SK-N-SH (cell line): ENCODE results near the gene CEP131.

Source experiments
- EP300 ChIP-seq, 2 experiments: IDR thresholded peaks; 2 replicates each; pipeline versions ENCODE4 v1.4.0 to v1.6.1; 2012; ENCODE audit warnings: borderline replicate concordance in 1 of 2, low read depth in 1 of 2, low read length in 1 of 2
- FOSL2 ChIP-seq: IDR thresholded peaks from 2 replicates; pipeline ENCODE4 v1.4.0; 2012; ENCODE audit warnings: low read depth, mild to moderate bottlenecking, moderate library complexity, borderline replicate concordance
- RAD21 ChIP-seq: IDR thresholded peaks from 2 replicates; pipeline ENCODE4 v1.6.1; 2012; ENCODE audit warnings: mild to moderate bottlenecking, low read length
- RXRA ChIP-seq: IDR thresholded peaks from 2 replicates; pipeline ENCODE4 v1.4.0; 2012; ENCODE audit warnings: low read depth, mild to moderate bottlenecking, borderline replicate concordance
- TAF1 ChIP-seq: IDR thresholded peaks from 2 replicates; pipeline ENCODE4 v1.6.1; 2012; ENCODE audit warnings: low read depth, mild to moderate bottlenecking, low read length, moderate library complexity, borderline replicate concordance
- TF ChIP-seq, protein P1 (sequence below): fragments of 200-600 bp; sonication (generic); IDR thresholded peaks from 2 replicates; pipeline ENCODE4 v1.6.1; 2017; ENCODE audit warnings: antibody characterized with exemption, mild to moderate bottlenecking, moderate library complexity
- TF ChIP-seq, protein P2 (sequence below): IDR thresholded peaks from 2 replicates; pipeline ENCODE4 v1.4.0; 2012; ENCODE audit warnings: low read depth

DNA sequence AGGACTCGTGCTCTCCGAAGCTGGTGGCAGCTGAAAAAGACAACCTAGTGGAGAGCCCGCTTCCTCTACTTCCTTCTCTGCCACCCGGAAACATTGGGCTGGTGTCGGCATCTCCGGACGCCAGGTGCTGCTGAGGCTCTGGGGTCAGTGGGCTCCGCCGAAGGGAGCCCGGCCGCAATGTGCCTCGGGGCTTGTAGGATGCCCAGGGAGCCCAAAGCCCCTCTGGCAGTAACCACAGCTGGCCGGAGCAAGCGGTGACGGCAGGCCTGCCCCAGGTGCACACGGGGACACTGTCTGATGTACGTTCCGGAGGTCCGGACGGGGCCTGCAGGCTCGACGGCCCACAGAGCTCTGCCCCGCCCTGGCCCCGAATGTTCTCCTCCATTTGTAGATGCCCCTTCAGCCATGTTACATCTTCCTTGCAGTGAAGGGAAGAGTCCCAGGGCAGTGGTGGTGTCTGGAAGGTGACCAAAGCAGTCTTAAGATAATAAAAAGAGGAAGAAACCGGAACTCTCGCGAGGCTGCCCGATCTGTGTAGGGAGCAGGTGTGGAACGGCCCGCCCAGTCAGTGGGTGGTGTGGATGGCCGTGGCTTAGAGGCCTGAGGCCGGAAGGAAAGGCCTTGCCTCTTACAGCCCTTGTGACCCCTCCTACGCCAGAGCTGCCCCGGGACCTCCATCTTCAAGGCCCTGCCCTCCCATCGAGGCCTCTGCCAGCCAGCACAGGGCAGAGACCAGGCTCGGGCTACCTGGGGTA, 39.0 kb upstream of the CEP131 start:
- TF ChIP-seq, protein P1, sequence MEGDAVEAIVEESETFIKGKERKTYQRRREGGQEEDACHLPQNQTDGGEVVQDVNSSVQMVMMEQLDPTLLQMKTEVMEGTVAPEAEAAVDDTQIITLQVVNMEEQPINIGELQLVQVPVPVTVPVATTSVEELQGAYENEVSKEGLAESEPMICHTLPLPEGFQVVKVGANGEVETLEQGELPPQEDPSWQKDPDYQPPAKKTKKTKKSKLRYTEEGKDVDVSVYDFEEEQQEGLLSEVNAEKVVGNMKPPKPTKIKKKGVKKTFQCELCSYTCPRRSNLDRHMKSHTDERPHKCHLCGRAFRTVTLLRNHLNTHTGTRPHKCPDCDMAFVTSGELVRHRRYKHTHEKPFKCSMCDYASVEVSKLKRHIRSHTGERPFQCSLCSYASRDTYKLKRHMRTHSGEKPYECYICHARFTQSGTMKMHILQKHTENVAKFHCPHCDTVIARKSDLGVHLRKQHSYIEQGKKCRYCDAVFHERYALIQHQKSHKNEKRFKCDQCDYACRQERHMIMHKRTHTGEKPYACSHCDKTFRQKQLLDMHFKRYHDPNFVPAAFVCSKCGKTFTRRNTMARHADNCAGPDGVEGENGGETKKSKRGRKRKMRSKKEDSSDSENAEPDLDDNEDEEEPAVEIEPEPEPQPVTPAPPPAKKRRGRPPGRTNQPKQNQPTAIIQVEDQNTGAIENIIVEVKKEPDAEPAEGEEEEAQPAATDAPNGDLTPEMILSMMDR: no peak
- TF ChIP-seq RAD21 (no peak), EP300 (IDR thresholded peaks at IDR 0.05; ENCODE audit: borderline replicate concordance in 1 of 2, low read depth in 1 of 2, low read length in 1 of 2) (no peak), TAF1 (no peak), FOSL2 (no peak), RXRA (no peak)
- TF ChIP-seq, protein P2, sequence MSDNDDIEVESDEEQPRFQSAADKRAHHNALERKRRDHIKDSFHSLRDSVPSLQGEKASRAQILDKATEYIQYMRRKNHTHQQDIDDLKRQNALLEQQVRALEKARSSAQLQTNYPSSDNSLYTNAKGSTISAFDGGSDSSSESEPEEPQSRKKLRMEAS: no peak
